ENCODE measurements around the gene GINS1. TPM values are rescaled to one million over a fixed set of nuclear protein-coding genes. Genes with fewer than 3 reads are reported as not detected.

Gene GINS1
- total and polyA plus RNA-seq, 2 of the 8 experiments (the other 6 are each of a cell fraction or from before 2014, with no cell fraction given), result 44.7 to 68.4 TPM

DNA sequence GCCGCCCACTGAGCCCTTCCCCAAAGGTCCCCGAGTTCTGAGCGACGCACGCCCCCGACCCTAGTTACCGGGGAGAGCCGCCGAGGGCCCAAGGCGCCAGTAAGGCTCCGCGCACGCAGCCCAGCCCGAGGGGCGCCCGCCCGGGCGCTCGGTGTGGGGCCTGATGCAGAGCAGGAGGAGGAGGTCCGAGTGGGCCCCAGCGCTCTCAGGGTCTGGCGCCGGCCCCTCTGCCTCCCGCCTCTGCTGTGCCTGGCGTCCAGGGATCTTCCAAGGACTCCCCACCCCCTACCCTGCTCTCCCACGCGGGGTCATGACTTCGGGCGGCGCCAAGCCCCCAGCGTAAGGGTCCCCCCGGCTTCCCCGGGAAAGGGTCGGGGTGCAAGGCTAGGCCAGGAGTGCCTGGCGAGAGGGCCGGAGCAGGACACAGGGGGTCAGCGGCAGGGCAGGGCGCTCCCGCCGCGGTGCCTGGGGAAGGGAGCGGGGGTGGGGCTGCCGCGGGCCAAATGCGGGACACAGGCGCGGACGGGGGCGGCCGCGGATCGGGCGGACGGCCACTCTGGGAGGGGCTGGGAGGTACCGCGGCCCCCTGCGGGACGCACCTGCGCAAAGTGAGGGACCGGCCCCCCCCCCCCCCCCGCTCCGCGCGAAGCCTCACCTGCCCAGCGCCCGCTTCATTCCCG is 17.5 kb upstream of the GINS1 start:
- 2% methylated on average over 20 of the region's 67 CpGs; no CpG with 5 or more reads in 1 of the 2 experiments for WGBS, 2 experiments (ENCODE audit: extremely low coverage in 1 of 2, insufficient coverage in 1 of 2, insufficient read length in 1 of 2, insufficient replicate concordance in 2 of 2, low coverage in 1 of 2, low lambda C conversion rate in 2 of 2, missing lambda C conversion rate in 1 of 2)
- TF ChIP-seq KDM4A (IDR thresholded peaks at IDR 0.05; ENCODE audit: low read depth, low read length, severe bottlenecking), result peak; percentile 23
- TF ChIP-seq ZNF274 (IDR thresholded peaks at IDR 0.05; ENCODE audit: borderline replicate concordance, extremely low read depth, low read length), result no peak
- TF ChIP-seq ASH2L (IDR thresholded peaks at IDR 0.05; ENCODE audit: low read length), result peak; percentile 41
- TF ChIP-seq MAFK (IDR thresholded peaks at IDR 0.05; ENCODE audit: low read depth, low read length), result no peak
- TF ChIP-seq CBX5 (IDR thresholded peaks at IDR 0.05; ENCODE audit: low read depth, low read length), result no peak
- no peak for TF ChIP-seq CTBP2 (IDR thresholded peaks at IDR 0.05; ENCODE audit: borderline replicate concordance, insufficient read depth, insufficient read length, low read length)
- TF ChIP-seq SIRT6 (IDR thresholded peaks at IDR 0.05; ENCODE audit: low read length), result no peak
- TF ChIP-seq PHF8 (conservative IDR thresholded peaks at IDR 0.05; ENCODE audit: low read depth, low read length), result 0 out of 2 replicates have a peak, but pooled peaks have one; percentile 25
- no peak for TF ChIP-seq SIN3A (conservative IDR thresholded peaks at IDR 0.05 in 1 of 2, IDR thresholded peaks at IDR 0.05 in 1 of 2; ENCODE audit: low read depth in 1 of 2, low read length in 2 of 2)
- no peak for TF ChIP-seq FOSL1 (IDR thresholded peaks at IDR 0.05; ENCODE audit: insufficient read depth, low read depth, low read length)
- TF ChIP-seq, protein P1, sequence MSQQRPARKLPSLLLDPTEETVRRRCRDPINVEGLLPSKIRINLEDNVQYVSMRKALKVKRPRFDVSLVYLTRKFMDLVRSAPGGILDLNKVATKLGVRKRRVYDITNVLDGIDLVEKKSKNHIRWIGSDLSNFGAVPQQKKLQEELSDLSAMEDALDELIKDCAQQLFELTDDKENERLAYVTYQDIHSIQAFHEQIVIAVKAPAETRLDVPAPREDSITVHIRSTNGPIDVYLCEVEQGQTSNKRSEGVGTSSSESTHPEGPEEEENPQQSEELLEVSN (IDR thresholded peaks at IDR 0.05), result no peak

More for the DNA sequence above, 17.5 kb upstream of the GINS1 start:
- Histone ChIP-seq H2AFZ (ENCODE audit: low read length) (no peak overlapping the region), H2BK12ac (ENCODE audit: low read depth, low read length) (no peak overlapping the region), H3K79me1 (ENCODE audit: low read depth, low read length) (peaks cover 6% of the 10 kb centered on the region; the same call in 1 of the 2 replicates), H3K4me1 (replicated peaks in 1 of 4; ENCODE audit: control insufficient read depth in 3 of 4, insufficient read depth in 4 of 4, low read length in 3 of 4) (peaks cover 0 to 3% (median 0%) of the 10 kb centered on the region in 4 experiments; a peak in 2 of 7 replicates), H3K23me2 (ENCODE audit: low read depth, low read length) (peaks cover 8% of the 10 kb centered on the region), H4K20me1 (replicated peaks in 1 of 2; ENCODE audit: control insufficient read depth in 1 of 2, insufficient read depth in 2 of 2, low read length in 2 of 2) (peaks cover 4 to 6% of the 10 kb centered on the region in 2 experiments), H3K4me3 (ENCODE audit: extremely low read depth in 1 of 4, insufficient read depth in 2 of 4, low read depth in 3 of 4, low read length in 4 of 4) (peak overlapping the region; percentile 54 to 95 (median 58)), H3K23ac (ENCODE audit: insufficient read length) (no peak overlapping the region), H4K8ac (ENCODE audit: extremely low read depth, insufficient read depth, low read length) (peak overlapping the region; percentile 25; the same call in 1 of the 2 replicates), H2BK120ac (replicated peaks; ENCODE audit: low read depth, low read length) (no peak overlapping the region), H2AK5ac (ENCODE audit: low read depth, low read length) (no peak overlapping the region), H3K14ac (ENCODE audit: insufficient read length) (no peak overlapping the region), H3K4ac (replicated peaks; ENCODE audit: insufficient read length, low read depth, low read length) (peak overlapping the region; percentile 38), H3K9ac (replicated peaks in 1 of 4; ENCODE audit: extremely low read depth in 1 of 4, low read depth in 3 of 4, low read length in 3 of 4) (peak overlapping the region; percentile 76 to 95 (median 84)), H3K27me3 (replicated peaks in 1 of 4; ENCODE audit: control insufficient read depth in 3 of 4, extremely low read depth in 1 of 4, insufficient read depth in 3 of 4, low read length in 3 of 4) (no peaks in the 10 kb centered on the region), H2BK15ac (ENCODE audit: low read length) (no peak overlapping the region), H3K36me3 (ENCODE audit: control insufficient read depth in 2 of 4, insufficient read depth in 4 of 4, low read length in 3 of 4) (peaks cover 0 to 4% (median 0%) of the 10 kb centered on the region in 4 experiments; a peak in 1 of 8 replicates), H4K91ac (replicated peaks; ENCODE audit: insufficient read length, low read length) (peak overlapping the region; percentile 54), H3K79me2 (ENCODE audit: control insufficient read depth in 1 of 2, insufficient read depth in 2 of 2, low read length in 2 of 2) (peaks cover 0 to 47% of the 10 kb centered on the region in 2 experiments; a peak in 2 of 4 replicates), H3K4me2 (ENCODE audit: insufficient read depth in 1 of 2, low read depth in 2 of 2, low read length in 2 of 2) (peak overlapping the region; percentile 82 to 94), H3K56ac (replicated peaks; ENCODE audit: insufficient read length, low read depth, low read length) (peak overlapping the region; percentile 82), H2BK5ac (ENCODE audit: low read depth, low read length) (no peak overlapping the region), H2BK20ac (ENCODE audit: low read length) (no peak overlapping the region), H3K18ac (ENCODE audit: extremely low read depth, low read length) (peak overlapping the region; percentile 83; the same call in 1 of the 2 replicates), H4K5ac (ENCODE audit: insufficient read length, low read depth, low read length) (peak overlapping the region; percentile 66), H3K9me3 (ENCODE audit: insufficient read depth in 2 of 2, low read depth in 1 of 2, low read length in 1 of 2) (no peaks in the 10 kb centered on the region), H3K27ac (ENCODE audit: low read depth, low read length) (peak overlapping the region; percentile 85; the same call in 1 of the 2 replicates)
- POLR2A ChIA-PET (ENCODE audit: partially characterized antibody), result interaction anchor here (0.6 to 1.0 kb wide), 3 partner anchors 20 to 229 kb away, joined by 3 to 4 read pairs (median 3); no protein-coding TSS in a partner anchor
- peak in 1 of 2 experiments; percentile 69 for DNase-seq (ENCODE audit: low read depth in 1 of 2, low spot score in 2 of 2)
- FAIRE-seq, result no peak
- CTCF ChIA-PET (ENCODE audit: partially characterized antibody), result no interaction called here

Data from H1 (cell line).